Mammary epithelial cell (primary cell): ENCODE results near the gene IFI44.

Experiments used
- EZH2 ChIP-seq: IDR thresholded peaks from 2 replicates; pipeline ENCODE4 v1.6.1; 2012; ENCODE audit warnings: low read length, inconsistent platforms, borderline replicate concordance
- TF ChIP-seq, protein P1 (sequence below), 2 donors: IDR thresholded peaks in 1 of 2; conservative IDR thresholded peaks in 1 of 2; 2 replicates each; pipeline ENCODE4 v1.5.1; 2011 to 2012; ENCODE audit warnings: inconsistent platforms in 2 of 2, low read length in 2 of 2, mild to moderate bottlenecking in 2 of 2, control low read depth in 1 of 2, low read depth in 1 of 2; ENCODE audit not compliant: insufficient read depth in 1 of 2; ENCODE audit errors: extremely low read depth in 1 of 2

DNA sequence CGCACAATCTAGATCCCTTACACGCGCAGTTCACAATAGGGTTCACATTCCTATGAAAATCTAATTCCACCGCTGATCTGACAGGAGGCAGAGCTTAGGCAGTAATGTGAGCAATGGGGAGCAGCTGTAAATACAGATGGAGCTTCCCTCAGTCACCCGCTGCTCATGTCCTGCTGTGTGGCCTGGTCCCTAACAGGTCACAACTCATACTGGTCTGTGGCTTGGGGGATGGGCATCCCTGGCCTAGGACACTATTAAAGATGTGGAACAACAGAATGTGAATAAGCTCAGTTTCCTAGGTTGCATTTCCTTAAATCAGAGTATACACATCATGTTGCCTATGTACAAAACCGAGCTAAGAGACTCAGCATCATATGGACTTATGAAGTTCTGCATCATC is 16.2 kb downstream of the IFI44 start:
- TF ChIP-seq, protein P1, sequence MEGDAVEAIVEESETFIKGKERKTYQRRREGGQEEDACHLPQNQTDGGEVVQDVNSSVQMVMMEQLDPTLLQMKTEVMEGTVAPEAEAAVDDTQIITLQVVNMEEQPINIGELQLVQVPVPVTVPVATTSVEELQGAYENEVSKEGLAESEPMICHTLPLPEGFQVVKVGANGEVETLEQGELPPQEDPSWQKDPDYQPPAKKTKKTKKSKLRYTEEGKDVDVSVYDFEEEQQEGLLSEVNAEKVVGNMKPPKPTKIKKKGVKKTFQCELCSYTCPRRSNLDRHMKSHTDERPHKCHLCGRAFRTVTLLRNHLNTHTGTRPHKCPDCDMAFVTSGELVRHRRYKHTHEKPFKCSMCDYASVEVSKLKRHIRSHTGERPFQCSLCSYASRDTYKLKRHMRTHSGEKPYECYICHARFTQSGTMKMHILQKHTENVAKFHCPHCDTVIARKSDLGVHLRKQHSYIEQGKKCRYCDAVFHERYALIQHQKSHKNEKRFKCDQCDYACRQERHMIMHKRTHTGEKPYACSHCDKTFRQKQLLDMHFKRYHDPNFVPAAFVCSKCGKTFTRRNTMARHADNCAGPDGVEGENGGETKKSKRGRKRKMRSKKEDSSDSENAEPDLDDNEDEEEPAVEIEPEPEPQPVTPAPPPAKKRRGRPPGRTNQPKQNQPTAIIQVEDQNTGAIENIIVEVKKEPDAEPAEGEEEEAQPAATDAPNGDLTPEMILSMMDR (conservative IDR thresholded peaks at IDR 0.05 in 1 of 2, IDR thresholded peaks at IDR 0.05 in 1 of 2; ENCODE audit: extremely low read depth in 1 of 2, insufficient read depth in 1 of 2, low read depth in 1 of 2, low read length in 2 of 2) = no peak
- TF ChIP-seq EZH2 = no peak
